H9 (cell line): ENCODE measurements around the gene ANXA10. TPM values are rescaled to one million over a fixed set of nuclear protein-coding genes. Genes with fewer than 3 reads are reported as not detected.

Experiments used
- DNase-seq: peaks from one replicate; pipeline ENCODE4 v3.0.0-alpha.2; 2017
- H2AFZ ChIP-seq: one replicate; pipeline ENCODE4 v1.6.1; 2013; ENCODE audit warnings: mild to moderate bottlenecking, low read length, control low read depth, moderate library complexity
- H2AK5ac ChIP-seq: 2 replicates; pipeline ENCODE4 v1.6.1; 2013; ENCODE audit warnings: low read length, control low read depth, mixed read lengths; ENCODE audit not compliant: insufficient read length
- H2BK120ac ChIP-seq: one replicate; pipeline ENCODE4 v1.6.1; 2013; ENCODE audit warnings: low read depth, mild to moderate bottlenecking, low read length, control low read depth, inconsistent platforms; ENCODE audit not compliant: poor library complexity, severe bottlenecking
- H2BK12ac ChIP-seq: 2 replicates; pipeline ENCODE4 v1.6.1; 2013; ENCODE audit warnings: low read length, control low read depth, mixed read lengths, low read depth; ENCODE audit not compliant: insufficient read length
- H2BK15ac ChIP-seq: 2 replicates; pipeline ENCODE4 v1.6.1; 2013; ENCODE audit warnings: low read depth, low read length, control low read depth
- H2BK20ac ChIP-seq: one replicate; pipeline ENCODE4 v1.6.1; 2013; ENCODE audit warnings: low read depth, mild to moderate bottlenecking, low read length, control low read depth, inconsistent platforms; ENCODE audit not compliant: poor library complexity, severe bottlenecking
- H2BK5ac ChIP-seq: 2 replicates; pipeline ENCODE4 v1.6.1; 2013; ENCODE audit warnings: low read length, control low read depth, mixed read lengths; ENCODE audit not compliant: insufficient read length
- H3K14ac ChIP-seq: 2 replicates; pipeline ENCODE4 v1.6.1; 2013; ENCODE audit warnings: low read length, control low read depth; ENCODE audit not compliant: insufficient read depth
- H3K18ac ChIP-seq: 2 replicates; pipeline ENCODE4 v1.6.1; 2013; ENCODE audit warnings: low read depth, mild to moderate bottlenecking, mixed read lengths, low read length, control low read depth; ENCODE audit not compliant: insufficient read length
- H3K23ac ChIP-seq: 2 replicates; pipeline ENCODE4 v1.6.1; 2013; ENCODE audit warnings: low read length, control low read depth, mixed read lengths, low read depth; ENCODE audit not compliant: insufficient read length
- H3K23me2 ChIP-seq: 2 replicates; pipeline ENCODE4 v1.6.1; 2013; ENCODE audit warnings: low read depth, mild to moderate bottlenecking, mixed read lengths, low read length, control low read depth; ENCODE audit not compliant: insufficient read length, poor library complexity, severe bottlenecking
- H3K27ac ChIP-seq: 2 replicates; pipeline ENCODE4 v1.5.1; 2013; ENCODE audit warnings: low read length, control low read depth, mixed read lengths, low read depth; ENCODE audit not compliant: insufficient read length
- H3K27me3 ChIP-seq: 2 replicates; pipeline ENCODE4 v1.6.1; 2013; ENCODE audit warnings: low read length, control low read depth, inconsistent platforms; ENCODE audit not compliant: insufficient read depth
- H3K4ac ChIP-seq: 2 replicates; pipeline ENCODE4 v1.6.1; 2013; ENCODE audit warnings: low read depth, mild to moderate bottlenecking, control low read depth, inconsistent platforms, low read length, moderate library complexity
- H3K4me1 ChIP-seq: 2 replicates; pipeline ENCODE4 v1.6.1; 2013; ENCODE audit warnings: low read length, control low read depth, inconsistent platforms; ENCODE audit not compliant: insufficient read depth
- H3K4me2 ChIP-seq: 2 replicates; pipeline ENCODE4 v1.6.1; 2013; ENCODE audit warnings: low read length, control low read depth, mixed read lengths; ENCODE audit not compliant: insufficient read length, insufficient read depth
- H3K56ac ChIP-seq: 2 replicates; pipeline ENCODE4 v1.6.1; 2013; ENCODE audit warnings: low read depth, mild to moderate bottlenecking, mixed read lengths, low read length, control low read depth; ENCODE audit not compliant: insufficient read length
- H3K79me1 ChIP-seq: 2 replicates; pipeline ENCODE4 v1.6.1; 2013; ENCODE audit warnings: low read depth, mild to moderate bottlenecking, moderate library complexity, low read length, control low read depth, inconsistent platforms; ENCODE audit not compliant: insufficient read depth, poor library complexity, severe bottlenecking
- H3K79me2 ChIP-seq: 2 replicates; pipeline ENCODE4 v1.6.1; 2013; ENCODE audit warnings: low read length, control low read depth, inconsistent platforms; ENCODE audit not compliant: insufficient read depth
- H3K9ac ChIP-seq: 2 replicates; pipeline ENCODE4 v1.6.1; 2013; ENCODE audit warnings: low read length, control low read depth, mixed read lengths; ENCODE audit not compliant: insufficient read length; ENCODE audit errors: extremely low read depth
- H3K9me3 ChIP-seq: one replicate; pipeline ENCODE4 v1.6.1; 2013; ENCODE audit warnings: low read depth, low read length, inconsistent platforms; ENCODE audit not compliant: control insufficient read depth
- H3T11ph ChIP-seq: one replicate; pipeline ENCODE4 v1.6.1; 2013; ENCODE audit warnings: mild to moderate bottlenecking, low read length, control low read depth, inconsistent platforms
- H4K20me1 ChIP-seq: one replicate; pipeline ENCODE4 v1.6.1; 2013; ENCODE audit not compliant: control insufficient read depth, insufficient read length, insufficient read depth
- H4K5ac ChIP-seq: 2 replicates; pipeline ENCODE4 v1.6.1; 2013; ENCODE audit warnings: low read depth, mild to moderate bottlenecking, mixed read lengths, low read length, control low read depth; ENCODE audit not compliant: insufficient read length
- H4K8ac ChIP-seq: replicated peaks from 2 replicates; pipeline ENCODE4 v1.6.1; 2013; ENCODE audit warnings: low read length, control low read depth, mixed read lengths, low read depth; ENCODE audit not compliant: insufficient read length
- H4K91ac ChIP-seq: 2 replicates; pipeline ENCODE4 v1.6.1; 2013; ENCODE audit warnings: low read depth, mild to moderate bottlenecking, moderate library complexity, mixed read lengths, low read length, control low read depth; ENCODE audit not compliant: insufficient read length
- H3K27ac Mint-ChIP-seq, 3 experiments: 2 replicates in 2 of 3; 3 replicates in 1 of 3; pipeline ENCODE4 v1.8.0; 2020 to 2021; ENCODE audit warnings: mixed read lengths in 3 of 3, mild to moderate bottlenecking in 1 of 3, moderate library complexity in 1 of 3
- H3K27me3 Mint-ChIP-seq: 2 replicates; pipeline ENCODE4 v1.8.0; 2021; ENCODE audit warnings: low read depth, mild to moderate bottlenecking, moderate library complexity, mixed read lengths
- H3K36me3 Mint-ChIP-seq, 3 experiments: 2 replicates in 2 of 3; 3 replicates in 1 of 3; pipeline ENCODE4 v1.8.0; 2020 to 2021; ENCODE audit warnings: low read depth in 3 of 3, mixed read lengths in 3 of 3; ENCODE audit not compliant: insufficient read depth in 1 of 3
- H3K4me1 Mint-ChIP-seq, 2 experiments: 2 replicates each; pipeline ENCODE4 v1.8.0; 2020; ENCODE audit warnings: mixed read lengths in 2 of 2
- H3K4me3 Mint-ChIP-seq, 2 experiments: 2 replicates in 1 of 2; 3 replicates in 1 of 2; pipeline ENCODE4 v1.8.0; 2020 to 2021; ENCODE audit warnings: mild to moderate bottlenecking in 2 of 2, mixed read lengths in 2 of 2, moderate library complexity in 1 of 2
- H3K9me3 Mint-ChIP-seq, 2 experiments: 2 replicates in 1 of 2; 3 replicates in 1 of 2; pipeline ENCODE4 v1.8.0; 2020; ENCODE audit warnings: mild to moderate bottlenecking in 2 of 2, mixed read lengths in 2 of 2, moderate library complexity in 1 of 2
- WGBS: extraction: QIAGEN DNeasy Blood & Tissue Kit; methylation state at CpG from one replicate; pipeline ENCODE4 v1.1.7; 2013; ENCODE audit warnings: missing lambda C conversion rate, low lambda C conversion rate, mixed read lengths; ENCODE audit not compliant: insufficient read length; ENCODE audit errors: extremely low coverage; 5-methylcytosine and 5-hydroxymethylcytosine counted together
- total RNA-seq: library from RNA; stranded (reverse); gene quantifications from 2 replicates; pipeline ENCODE4 v1.2.1, GENCODE V29; 2021
- TF ChIP-seq, protein P1 (sequence below): fragments of 200-600 bp; sonication (generic); conservative IDR thresholded peaks from 3 replicates; pipeline ENCODE4 v1.8.0; 2021; ENCODE audit warnings: antibody characterized with exemption, mild to moderate bottlenecking

Gene ANXA10
- total RNA-seq, 1 experiment from 2014 or later, result not detected

DNA sequence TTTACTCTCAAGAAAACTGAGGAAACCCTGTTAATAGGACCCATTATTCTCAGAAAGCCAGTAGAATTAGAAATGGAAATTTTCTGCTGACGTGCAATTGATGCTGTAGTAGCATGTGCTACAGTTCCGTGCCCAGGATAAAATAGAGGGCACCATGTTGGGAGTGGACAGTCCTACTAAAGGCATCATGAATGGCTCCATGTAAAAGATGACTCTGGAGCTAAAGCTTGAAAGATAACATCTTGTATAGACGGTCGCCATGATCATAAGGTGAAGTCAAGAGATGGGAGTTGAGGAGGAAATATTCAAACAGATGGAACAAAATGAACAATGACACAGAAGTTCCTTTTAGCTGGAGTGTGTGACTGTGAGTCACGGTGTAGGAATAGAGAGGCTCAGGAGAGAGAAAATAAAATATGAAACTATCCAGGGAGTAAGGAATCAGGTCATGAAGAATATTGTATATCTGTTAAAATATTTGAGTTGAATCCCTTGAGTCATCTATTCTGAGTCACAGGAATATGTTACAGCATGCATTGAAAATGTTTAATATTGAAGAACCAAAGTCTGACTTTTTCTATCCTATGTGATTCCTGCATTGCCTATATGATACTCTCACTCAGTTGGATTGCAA lies 31.8 kb downstream of the ANXA10 start:
- no peaks in the 10 kb centered on the region for H3K23me2 ChIP-seq
- no peaks in the 10 kb centered on the region for H3K4me1 ChIP-seq
- H3K4me1 Mint-ChIP-seq, result peaks cover 4 to 5% of the 10 kb centered on the region in 2 experiments; a peak in 3 of 4 replicates
- no peaks in the 10 kb centered on the region for H3K27me3 Mint-ChIP-seq
- no peak overlapping the region for H3K27ac Mint-ChIP-seq
- H3K79me1 ChIP-seq, result no peaks in the 10 kb centered on the region
- H3K9me3 ChIP-seq, result no peaks in the 10 kb centered on the region
- H4K20me1 ChIP-seq, result no peaks in the 10 kb centered on the region
- H2BK15ac ChIP-seq, result no peak overlapping the region
- no peak overlapping the region for H3K27ac ChIP-seq
- H2BK120ac ChIP-seq, result no peak overlapping the region
- H2BK5ac ChIP-seq, result no peak overlapping the region
- no peak overlapping the region for H3K18ac ChIP-seq
- H3K27me3 ChIP-seq, result no peaks in the 10 kb centered on the region
- TF ChIP-seq, protein P1, sequence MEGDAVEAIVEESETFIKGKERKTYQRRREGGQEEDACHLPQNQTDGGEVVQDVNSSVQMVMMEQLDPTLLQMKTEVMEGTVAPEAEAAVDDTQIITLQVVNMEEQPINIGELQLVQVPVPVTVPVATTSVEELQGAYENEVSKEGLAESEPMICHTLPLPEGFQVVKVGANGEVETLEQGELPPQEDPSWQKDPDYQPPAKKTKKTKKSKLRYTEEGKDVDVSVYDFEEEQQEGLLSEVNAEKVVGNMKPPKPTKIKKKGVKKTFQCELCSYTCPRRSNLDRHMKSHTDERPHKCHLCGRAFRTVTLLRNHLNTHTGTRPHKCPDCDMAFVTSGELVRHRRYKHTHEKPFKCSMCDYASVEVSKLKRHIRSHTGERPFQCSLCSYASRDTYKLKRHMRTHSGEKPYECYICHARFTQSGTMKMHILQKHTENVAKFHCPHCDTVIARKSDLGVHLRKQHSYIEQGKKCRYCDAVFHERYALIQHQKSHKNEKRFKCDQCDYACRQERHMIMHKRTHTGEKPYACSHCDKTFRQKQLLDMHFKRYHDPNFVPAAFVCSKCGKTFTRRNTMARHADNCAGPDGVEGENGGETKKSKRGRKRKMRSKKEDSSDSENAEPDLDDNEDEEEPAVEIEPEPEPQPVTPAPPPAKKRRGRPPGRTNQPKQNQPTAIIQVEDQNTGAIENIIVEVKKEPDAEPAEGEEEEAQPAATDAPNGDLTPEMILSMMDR, result no peak
- H3K36me3 Mint-ChIP-seq, result 0 out of 7 replicates have a peak, but pooled peaks cover 0 to 4% (median 0%) of the 10 kb centered on the region in 3 experiments
- H3K9ac ChIP-seq, result no peak overlapping the region
- H3K14ac ChIP-seq, result no peak overlapping the region
- no peak overlapping the region for H3K23ac ChIP-seq
- no peaks in the 10 kb centered on the region; a peak in 1 of 5 replicates for H3K9me3 Mint-ChIP-seq
- H2BK12ac ChIP-seq, result no peak overlapping the region
- H2AK5ac ChIP-seq, result no peak overlapping the region
- no peak overlapping the region for H2AFZ ChIP-seq
- H3K4ac ChIP-seq, result no peak overlapping the region
- H3K4me3 Mint-ChIP-seq, result no peak overlapping the region
- H3K4me2 ChIP-seq, result no peak overlapping the region
- no peak overlapping the region for H2BK20ac ChIP-seq
- H3T11ph ChIP-seq, result no peak overlapping the region
- H3K79me2 ChIP-seq, result no peaks in the 10 kb centered on the region
- no peak overlapping the region for H4K5ac ChIP-seq
- H4K8ac ChIP-seq, result no peak overlapping the region
- no peak overlapping the region for H3K56ac ChIP-seq
- WGBS, result no CpG with 5 or more reads among the region's 5 CpGs
- no peak for DNase-seq
- H4K91ac ChIP-seq, result no peak overlapping the region
